ENCODE data around the gene TRIM72. TPM values are rescaled to one million over a fixed set of nuclear protein-coding genes. Genes with fewer than 3 reads are reported as not detected.

Gene TRIM72
- total and polyA plus RNA-seq, 2 experiments from 2014 or later: 0.51 TPM; not detected in 1

DNA sequence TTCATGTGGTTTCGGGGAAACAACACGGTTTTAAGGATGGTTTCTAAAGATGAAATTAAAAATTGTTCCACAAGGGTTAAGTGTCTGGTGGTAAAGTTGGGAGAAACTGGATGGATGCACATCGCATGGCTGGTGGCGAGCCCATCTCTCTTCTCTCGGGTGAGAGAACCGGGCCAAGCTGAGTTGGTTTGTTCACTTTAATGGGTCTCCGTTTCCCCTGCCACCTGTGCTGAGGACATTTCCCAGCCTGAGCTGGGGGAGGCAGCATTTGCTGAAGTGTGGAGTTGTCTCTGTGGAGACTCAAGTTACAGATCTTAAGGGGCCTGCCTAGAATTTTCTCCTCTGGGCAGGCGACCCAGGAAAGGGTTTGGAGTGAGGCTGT is 26.1 kb upstream of the TRIM72 start:
- H3K27me3 ChIP-seq: no peaks in the 10 kb centered on the region
- H3K27ac ChIP-seq: no peak overlapping the region
- DNase-seq (ENCODE audit: low read depth in 1 of 2, low spot score in 1 of 2): no peak
- no peak overlapping the region for H3K4me3 ChIP-seq
- H3K9me3 ChIP-seq (ENCODE audit: low read depth): no peaks in the 10 kb centered on the region
- peaks cover under 1% of the 10 kb centered on the region for H3K4me1 ChIP-seq (ENCODE audit: low read depth)
- TF ChIP-seq, protein P1, sequence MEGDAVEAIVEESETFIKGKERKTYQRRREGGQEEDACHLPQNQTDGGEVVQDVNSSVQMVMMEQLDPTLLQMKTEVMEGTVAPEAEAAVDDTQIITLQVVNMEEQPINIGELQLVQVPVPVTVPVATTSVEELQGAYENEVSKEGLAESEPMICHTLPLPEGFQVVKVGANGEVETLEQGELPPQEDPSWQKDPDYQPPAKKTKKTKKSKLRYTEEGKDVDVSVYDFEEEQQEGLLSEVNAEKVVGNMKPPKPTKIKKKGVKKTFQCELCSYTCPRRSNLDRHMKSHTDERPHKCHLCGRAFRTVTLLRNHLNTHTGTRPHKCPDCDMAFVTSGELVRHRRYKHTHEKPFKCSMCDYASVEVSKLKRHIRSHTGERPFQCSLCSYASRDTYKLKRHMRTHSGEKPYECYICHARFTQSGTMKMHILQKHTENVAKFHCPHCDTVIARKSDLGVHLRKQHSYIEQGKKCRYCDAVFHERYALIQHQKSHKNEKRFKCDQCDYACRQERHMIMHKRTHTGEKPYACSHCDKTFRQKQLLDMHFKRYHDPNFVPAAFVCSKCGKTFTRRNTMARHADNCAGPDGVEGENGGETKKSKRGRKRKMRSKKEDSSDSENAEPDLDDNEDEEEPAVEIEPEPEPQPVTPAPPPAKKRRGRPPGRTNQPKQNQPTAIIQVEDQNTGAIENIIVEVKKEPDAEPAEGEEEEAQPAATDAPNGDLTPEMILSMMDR (IDR thresholded peaks at IDR 0.05; ENCODE audit: low read depth, low read length): no peak
- H3K36me3 ChIP-seq: peaks cover 97% of the 10 kb centered on the region

DNA sequence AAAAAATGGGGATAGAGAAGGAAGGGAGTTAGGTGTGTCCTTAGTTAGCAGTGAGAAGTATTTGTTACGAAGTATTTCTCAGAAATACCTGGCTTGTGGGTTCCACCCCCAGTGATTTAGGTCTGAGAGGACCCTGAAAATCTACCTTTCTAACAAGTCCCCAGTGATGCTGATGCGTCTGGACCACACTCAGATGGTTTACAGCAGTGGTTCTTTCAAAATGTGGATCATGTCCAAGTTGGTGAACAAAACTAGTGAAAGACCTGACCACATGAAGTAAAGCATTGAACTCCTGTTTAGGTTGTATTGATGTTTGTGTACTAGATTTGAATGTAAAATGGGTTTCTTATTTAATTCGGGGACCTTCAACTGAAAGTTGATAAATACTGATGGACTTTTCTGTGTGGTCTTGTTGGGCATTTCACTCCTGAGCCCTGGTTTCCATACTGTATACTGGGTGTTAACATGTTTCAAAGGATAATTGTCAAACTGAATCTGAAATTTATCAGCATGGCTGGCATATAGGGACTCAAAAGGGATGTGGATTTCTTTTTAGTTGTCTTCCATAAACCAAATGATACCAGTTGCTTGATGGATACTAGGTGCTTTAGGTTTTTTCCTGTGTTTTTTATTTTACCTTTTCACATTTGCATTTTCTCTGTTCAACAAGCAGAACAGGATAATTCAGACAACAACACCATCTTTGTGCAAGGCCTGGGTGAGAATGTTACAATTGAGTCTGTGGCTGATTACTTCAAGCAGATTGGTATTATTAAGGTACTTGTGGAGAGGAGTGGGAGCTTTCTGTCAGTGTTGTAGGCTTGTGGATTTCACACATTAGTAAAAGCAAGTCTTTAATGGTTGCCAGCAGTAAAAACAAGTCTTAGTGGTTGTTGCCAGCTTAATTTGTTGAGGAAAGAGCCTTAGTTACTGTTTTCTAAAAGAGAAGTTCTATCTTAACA is 25.2 kb upstream of the TRIM72 start:
- no peak overlapping the region for H3K27ac ChIP-seq

DNA sequence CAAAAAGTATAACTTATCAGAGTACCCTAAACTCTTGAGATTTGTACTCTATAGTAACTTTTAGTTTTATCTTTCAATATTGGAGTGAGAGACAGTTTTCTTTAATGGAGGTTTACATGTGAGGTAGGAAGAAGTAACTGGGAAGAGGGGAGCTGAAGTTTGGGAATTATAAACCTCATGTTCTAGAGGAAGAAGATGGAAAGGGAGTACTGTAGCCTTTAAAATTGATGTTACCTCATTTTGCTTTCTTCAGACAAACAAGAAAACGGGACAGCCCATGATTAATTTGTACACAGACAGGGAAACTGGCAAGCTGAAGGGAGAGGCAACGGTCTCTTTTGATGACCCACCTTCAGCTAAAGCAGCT is 24.5 kb upstream of the TRIM72 start:
- Histone ChIP-seq H3K36me3 (peaks cover 99% of the 10 kb centered on the region), H3K9me3 (ENCODE audit: low read depth) (no peaks in the 10 kb centered on the region), H3K27ac (no peak overlapping the region), H3K4me1 (ENCODE audit: low read depth) (no peaks in the 10 kb centered on the region), H3K27me3 (no peaks in the 10 kb centered on the region), H3K4me3 (no peak overlapping the region)
- TF ChIP-seq, protein P1 (IDR thresholded peaks at IDR 0.05; ENCODE audit: low read depth, low read length): no peak
- no peak for DNase-seq (ENCODE audit: low read depth in 1 of 2, low spot score in 1 of 2)

More for the DNA sequence above, 25.2 kb upstream of the TRIM72 start:
- no peaks in the 10 kb centered on the region for H3K9me3 ChIP-seq (ENCODE audit: low read depth)
- H3K4me3 ChIP-seq: no peak overlapping the region
- H3K36me3 ChIP-seq: peaks cover 97% of the 10 kb centered on the region
- H3K27me3 ChIP-seq: no peaks in the 10 kb centered on the region
- no peaks in the 10 kb centered on the region for H3K4me1 ChIP-seq (ENCODE audit: low read depth)
- DNase-seq (ENCODE audit: low read depth in 1 of 2, low spot score in 1 of 2): no peak
- TF ChIP-seq, protein P1 (IDR thresholded peaks at IDR 0.05; ENCODE audit: low read depth, low read length): no peak

DNA sequence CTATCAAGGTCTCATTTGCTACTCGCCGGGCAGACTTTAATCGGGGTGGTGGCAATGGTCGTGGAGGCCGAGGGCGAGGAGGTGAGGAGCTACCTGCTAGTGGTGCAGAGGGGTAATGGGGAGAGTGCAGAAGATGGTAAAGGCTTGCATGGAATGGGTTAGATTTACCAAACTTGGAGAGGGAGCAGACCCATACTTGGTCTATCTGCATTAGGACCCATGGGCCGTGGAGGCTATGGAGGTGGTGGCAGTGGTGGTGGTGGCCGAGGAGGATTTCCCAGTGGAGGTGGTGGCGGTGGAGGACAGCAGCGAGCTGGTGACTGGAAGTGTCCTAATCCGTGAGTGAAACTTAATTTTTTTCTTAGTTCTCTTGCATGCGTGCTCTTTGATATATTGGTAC is 23.9 kb upstream of the TRIM72 start:
- H3K9me3 ChIP-seq (ENCODE audit: low read depth): no peaks in the 10 kb centered on the region
- no peaks in the 10 kb centered on the region for H3K27me3 ChIP-seq
- no peak overlapping the region for H3K27ac ChIP-seq
- TF ChIP-seq, protein P1 (IDR thresholded peaks at IDR 0.05; ENCODE audit: low read depth, low read length): no peak
- H3K36me3 ChIP-seq: peaks cover 100% of the 10 kb centered on the region
- no peak for DNase-seq (ENCODE audit: low read depth in 1 of 2, low spot score in 1 of 2)
- H3K4me1 ChIP-seq (ENCODE audit: low read depth): no peaks in the 10 kb centered on the region
- H3K4me3 ChIP-seq: no peak overlapping the region

DNA sequence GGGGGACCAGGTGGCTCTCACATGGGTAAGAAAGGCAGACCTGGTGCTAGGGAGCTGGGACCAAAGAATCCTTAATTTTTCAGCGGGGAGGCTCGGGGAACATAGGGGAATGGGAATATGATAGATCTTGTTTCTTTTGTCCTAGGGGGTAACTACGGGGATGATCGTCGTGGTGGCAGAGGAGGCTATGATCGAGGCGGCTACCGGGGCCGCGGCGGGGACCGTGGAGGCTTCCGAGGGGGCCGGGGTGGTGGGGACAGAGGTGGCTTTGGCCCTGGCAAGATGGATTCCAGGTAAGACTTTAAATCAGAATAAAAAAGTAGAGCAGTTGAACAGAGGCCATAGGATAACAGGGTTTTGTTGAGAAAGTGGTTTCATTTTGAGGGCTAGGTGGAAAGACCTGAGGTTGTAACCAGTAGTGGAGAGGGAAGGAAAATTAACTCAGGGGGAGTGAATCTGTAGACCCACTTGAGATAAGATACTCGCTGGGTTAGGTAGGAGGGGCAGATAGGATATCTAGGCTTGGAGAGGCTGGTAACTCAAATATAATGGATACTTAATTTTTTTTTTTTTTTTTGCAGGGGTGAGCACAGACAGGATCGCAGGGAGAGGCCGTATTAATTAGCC is 23.0 kb upstream of the TRIM72 start:
- peak overlapping the region; percentile 46 for H3K27ac ChIP-seq
- H3K9me3 ChIP-seq (ENCODE audit: low read depth): no peaks in the 10 kb centered on the region
- no peaks in the 10 kb centered on the region for H3K4me1 ChIP-seq (ENCODE audit: low read depth)
- H3K36me3 ChIP-seq: peaks cover 100% of the 10 kb centered on the region
- no peak for DNase-seq (ENCODE audit: low read depth in 1 of 2, low spot score in 1 of 2)
- TF ChIP-seq, protein P1 (IDR thresholded peaks at IDR 0.05; ENCODE audit: low read depth, low read length): no peak
- H3K4me3 ChIP-seq: no peak overlapping the region
- no peaks in the 10 kb centered on the region for H3K27me3 ChIP-seq
